HCT116 (cell line): ENCODE measurements around the gene LAYN. TPM values are rescaled to one million over a fixed set of nuclear protein-coding genes. Genes with fewer than 3 reads are reported as not detected.

Experiments used
- ATAC-seq: fragments of 200-7000 bp; cut with Tn5 transposase; 2 replicates; pipeline ENCODE4 v1.9.1; 2020; ENCODE audit warnings: mild to moderate bottlenecking, moderate library complexity
- BruUV-seq: library from RNA; stranded (reverse); fragments of 400-500 nt; replicated peaks from 2 replicates; lab custom pipeline; 2021; lab: Mats Ljungman, UMichigan
- CTCF ChIA-PET: fragments of 300-600 bp; sonication (Branson Sonifier 250); formaldehyde crosslinking; loops from one replicate; lab custom pipeline; 2021; ENCODE audit warnings: antibody characterized with exemption; lab: Charles Lee
- POLR2A ChIA-PET: fragments of 300-600, 350-600 bp; sonication (Branson Sonifier 250); formaldehyde crosslinking; loops from one replicate; lab custom pipeline; 2021; ENCODE audit warnings: antibody characterized with exemption; lab: Charles Lee
- RAD21 ChIA-PET, 2 experiments: fragments of 300-600 bp; sonication (Branson Sonifier 250); formaldehyde crosslinking; loops; one replicate each; lab custom pipeline; 2023; ENCODE audit warnings: low total read pairs in 2 of 2; ENCODE audit not compliant: uncharacterized antibody in 2 of 2, unreplicated experiment in 2 of 2, low non-redundant PET in 1 of 2; lab: Charles Lee
- DNase-seq: peaks from one replicate; pipeline ENCODE4 v3.0.0-alpha.2; 2010; ENCODE audit warnings: low read depth, low spot score
- H2AFZ ChIP-seq: fragments of 200-600 bp; shearing (Covaris generic), sonication (generic); 2 replicates; pipeline ENCODE4 v1.6.1; 2017; ENCODE audit warnings: low read depth, mixed run types, mixed read lengths, antibody characterized with exemption, low read length; ENCODE audit not compliant: poor library complexity, severe bottlenecking
- H3K27ac ChIP-seq: 2 replicates; pipeline ENCODE4 v1.5.1; 2012; ENCODE audit warnings: low read depth, low read length
- H3K27me3 ChIP-seq: fragments of 200-600 bp; sonication (generic); 2 replicates; pipeline ENCODE4 v1.6.1; 2016; ENCODE audit warnings: mixed run types, low read length, mixed read lengths; ENCODE audit not compliant: insufficient read depth
- H3K36me3 ChIP-seq, 2 experiments: fragments of 200-500 bp in 1 of 2; fragments of 200-600 bp in 1 of 2; sonication (Bioruptor generic) in 1 of 2; sonication (generic) in 1 of 2; 2 replicates each; pipeline versions ENCODE4 v1.5.1 to v1.6.1; 2014 to 2016; ENCODE audit warnings: low read length in 2 of 2, inconsistent platforms in 1 of 2, mixed read lengths in 1 of 2, mixed run types in 1 of 2; ENCODE audit not compliant: insufficient read depth in 2 of 2, control insufficient read depth in 1 of 2
- H3K4me1 ChIP-seq, 2 experiments: fragments of 200-600 bp in 1 of 2; sonication (generic) in 1 of 2; 2 replicates each; pipeline versions ENCODE4 v1.5.1 to v1.6.1; 2012 to 2017; ENCODE audit warnings: low read length in 2 of 2, inconsistent platforms in 1 of 2, mild to moderate bottlenecking in 1 of 2, mixed read lengths in 1 of 2, mixed run types in 1 of 2, moderate library complexity in 1 of 2; ENCODE audit not compliant: insufficient read depth in 2 of 2, control insufficient read depth in 1 of 2
- H3K4me2 ChIP-seq: fragments of 200-600 bp; sonication (generic); 2 replicates; pipeline ENCODE4 v1.6.1; 2017; ENCODE audit warnings: mixed run types, low read length, mixed read lengths
- H3K4me3 ChIP-seq, 2 experiments: fragments of 200-600 bp in 1 of 2; sonication (generic) in 1 of 2; replicated peaks in 1 of 2; 2 replicates each; pipeline ENCODE4 v1.5.1; 2011 to 2016; ENCODE audit warnings: low read length in 2 of 2, control low read depth in 1 of 2, low read depth in 1 of 2, mild to moderate bottlenecking in 1 of 2, mixed read lengths in 1 of 2, mixed run types in 1 of 2
- H3K79me2 ChIP-seq: fragments of 200-600 bp; sonication (generic); 2 replicates; pipeline ENCODE4 v1.6.1; 2017; ENCODE audit warnings: mild to moderate bottlenecking, mixed run types, low read length, moderate library complexity, mixed read lengths; ENCODE audit not compliant: insufficient read depth
- H3K9ac ChIP-seq: fragments of 200-600 bp; sonication (generic); 2 replicates; pipeline ENCODE4 v1.6.1; 2016; ENCODE audit warnings: low read length, mixed read lengths
- H3K9me2 ChIP-seq: fragments of 200-600 bp; sonication (generic), shearing (Covaris generic); 2 replicates; pipeline ENCODE4 v1.6.1; 2017; ENCODE audit warnings: mixed run types, mild to moderate bottlenecking, moderate library complexity; ENCODE audit not compliant: insufficient read depth
- H3K9me3 ChIP-seq, 2 experiments: fragments of 200-500 bp in 1 of 2; fragments of 200-600 bp in 1 of 2; sonication (Bioruptor generic) in 1 of 2; sonication (generic) in 1 of 2; 2 replicates each; pipeline ENCODE4 v1.6.1; 2014 to 2017; ENCODE audit warnings: low read length in 2 of 2, mixed read lengths in 2 of 2, inconsistent platforms in 1 of 2, low read depth in 1 of 2, mild to moderate bottlenecking in 1 of 2, mixed run types in 1 of 2, moderate library complexity in 1 of 2; ENCODE audit not compliant: control insufficient read depth in 1 of 2, insufficient read depth in 1 of 2
- H4K20me1 ChIP-seq: fragments of 200-600 bp; sonication (generic), shearing (Covaris generic); 2 replicates; pipeline ENCODE4 v1.6.1; 2017; ENCODE audit warnings: mixed run types, mild to moderate bottlenecking, moderate library complexity; ENCODE audit not compliant: insufficient read depth
- CEBPB ChIP-seq: IDR thresholded peaks from 2 replicates; pipeline ENCODE4 v1.6.1; 2012; ENCODE audit warnings: low read depth
- CTCF ChIP-seq, 3 experiments: fragments of 200-600 bp in 1 of 3; sonication (generic) in 1 of 3; IDR thresholded peaks in 2 of 3; conservative IDR thresholded peaks in 1 of 3; 2 replicates each; pipeline ENCODE4 v1.5.1; 2012 to 2017; ENCODE audit warnings: low read depth in 2 of 3, low read length in 2 of 3, antibody characterized with exemption in 1 of 3, borderline replicate concordance in 1 of 3, control low read depth in 1 of 3, mild to moderate bottlenecking in 1 of 3, mixed read lengths in 1 of 3, mixed run types in 1 of 3, moderate library complexity in 1 of 3; ENCODE audit not compliant: insufficient read depth in 1 of 3
- EGR1 ChIP-seq: IDR thresholded peaks from 2 replicates; pipeline ENCODE4 v1.6.1; 2012; ENCODE audit warnings: low read depth
- ELF1 ChIP-seq: IDR thresholded peaks from 2 replicates; pipeline ENCODE4 v1.6.1; 2012; ENCODE audit warnings: low read depth, borderline replicate concordance
- EZH2 ChIP-seq: fragments of 200-600 bp; sonication (generic); IDR thresholded peaks from 2 replicates; pipeline ENCODE4 v1.6.1; 2017; ENCODE audit warnings: antibody characterized with exemption, mixed run types
- FOSL1 ChIP-seq: IDR thresholded peaks from 2 replicates; pipeline ENCODE4 v1.6.1; 2012; ENCODE audit warnings: low read depth
- POLR2AphosphoS5 ChIP-seq: IDR thresholded peaks from 2 replicates; pipeline ENCODE4 v1.6.1; 2011; ENCODE audit warnings: mild to moderate bottlenecking, low read depth, low read length, moderate library complexity
- RAD21 ChIP-seq: IDR thresholded peaks from 2 replicates; pipeline ENCODE4 v1.6.1; 2012; ENCODE audit warnings: low read depth, mild to moderate bottlenecking
- SIN3A ChIP-seq: IDR thresholded peaks from 2 replicates; pipeline ENCODE4 v1.6.1; 2012; ENCODE audit warnings: low read depth
- TCF7L2 ChIP-seq: IDR thresholded peaks from 2 replicates; pipeline ENCODE4 v1.7.0; 2011; ENCODE audit warnings: borderline replicate concordance, inconsistent platforms; ENCODE audit not compliant: insufficient read depth, insufficient read length; ENCODE audit errors: extremely low read depth
- YY1 ChIP-seq: IDR thresholded peaks from 2 replicates; pipeline ENCODE4 v1.6.1; 2011; ENCODE audit warnings: low read length, low read depth, moderate library complexity, mild to moderate bottlenecking; ENCODE audit not compliant: insufficient replicate concordance; ENCODE audit errors: extremely low read depth
- intact Hi-C: fragments of 100-400 bp; cut with micrococcal nuclease; formaldehyde crosslinking; loops from 2 replicates; pipeline ENCODE4 v1.10.0; 2022
- total RNA-seq: library from RNA; stranded (reverse); gene quantifications from one replicate; pipeline ENCODE4 v1.2.1, GENCODE V29; 2021; ENCODE audit not compliant: unreplicated experiment

The LAYN gene
- total RNA-seq, 1 experiment from 2014 or later, result not detected

- TF ChIP-seq POLR2AphosphoS5 (no peak), CTCF (IDR thresholded peaks at IDR 0.05 in 2 of 3, conservative IDR thresholded peaks at IDR 0.05 in 1 of 3; ENCODE audit: borderline replicate concordance in 1 of 3, insufficient read depth in 1 of 3, low read depth in 2 of 3, low read length in 2 of 3) (no peak), EZH2 (no peak), FOSL1 (no peak), ELF1 (no peak)
- H2AFZ ChIP-seq, result no peak overlapping the region
- RAD21 ChIA-PET, result no interaction called here
- ATAC-seq, result no peak
- no peaks in the 10 kb centered on the region for H3K79me2 ChIP-seq
- no peaks in the 10 kb centered on the region for H3K27me3 ChIP-seq
- no peaks in the 10 kb centered on the region for H3K36me3 ChIP-seq
- POLR2A ChIA-PET, result interaction anchor here (0.7 kb wide), 1 partner anchor 8 kb away, joined by 3 read pairs; no protein-coding TSS in a partner anchor
- no peak overlapping the region for H3K4me3 ChIP-seq
- BruUV-seq, result no TSS peak
- H3K9me3 ChIP-seq, result no peaks in the 10 kb centered on the region
- no peaks in the 10 kb centered on the region for H3K9me2 ChIP-seq
- intact Hi-C loops, result no loop called here
- no peaks in the 10 kb centered on the region for H4K20me1 ChIP-seq
- CTCF ChIA-PET, result interaction anchor here (1.4 kb wide), 1 partner anchor 181 kb away, joined by 3 read pairs; no protein-coding TSS in a partner anchor
- no peak overlapping the region for H3K4me2 ChIP-seq
- DNase-seq, result no peak
- peaks cover 0 to 3% of the 10 kb centered on the region in 2 experiments; a peak in 2 of 4 replicates for H3K4me1 ChIP-seq
- no peak overlapping the region for H3K9ac ChIP-seq
- no peak overlapping the region for H3K27ac ChIP-seq
Measured at GRCh38 chr11:111596319-111596718, 55.8 kb downstream of the LAYN start.

- H3K9me2 ChIP-seq, result no peaks in the 10 kb centered on the region
- no peaks in the 10 kb centered on the region for H3K36me3 ChIP-seq
- BruUV-seq, result no TSS peak
- ChIA-PET CTCF (interaction anchor here (0.8 to 1.3 kb wide), 3 partner anchors 12 to 243 kb away, joined by 3 to 4 read pairs (median 3); no protein-coding TSS in a partner anchor), POLR2A (interaction anchor here (0.9 kb wide), 1 partner anchor 168 kb away, joined by 3 read pairs; the partner anchor contains the start of gene PPP2R1B), RAD21 (no interaction called here)
- H3K79me2 ChIP-seq, result peaks cover 2% of the 10 kb centered on the region
- no peak overlapping the region for H3K4me2 ChIP-seq
- H2AFZ ChIP-seq, result no peak overlapping the region
- no peak overlapping the region for H3K9ac ChIP-seq
- no peaks in the 10 kb centered on the region for H3K9me3 ChIP-seq
- H4K20me1 ChIP-seq, result no peaks in the 10 kb centered on the region
- H3K4me3 ChIP-seq, result no peak overlapping the region
- H3K27ac ChIP-seq, result no peak overlapping the region
- H3K27me3 ChIP-seq, result no peaks in the 10 kb centered on the region
- H3K4me1 ChIP-seq, result peaks cover 2 to 11% of the 10 kb centered on the region in 2 experiments; a peak in 2 of 4 replicates
- DNase-seq, result no peak
- intact Hi-C loops, result no loop called here
- TF ChIP-seq CEBPB (no peak), YY1 (no peak), TCF7L2 (no peak), SIN3A (no peak), RAD21 (no peak), EGR1 (no peak)
- ATAC-seq, result no peak
Measured at GRCh38 chr11:111598148-111598547, 57.6 kb downstream of the LAYN start.
